Testis (tissue), 3 donors: ENCODE measurements around the gene FCER1G. TPM values are rescaled to one million over a fixed set of nuclear protein-coding genes. Genes with fewer than 3 reads are reported as not detected.

ENCODE experiments used
- DNase-seq: peaks from one replicate; pipeline ENCODE4 v3.0.0-alpha.2; 2019
- H3K27ac ChIP-seq, 2 donors: fragments of 200-600 bp; sonication (generic); one replicate each; pipeline ENCODE4 v1.5.1; 2019
- H3K27me3 ChIP-seq: fragments of 200-600 bp; sonication (generic); one replicate; pipeline ENCODE4 v1.5.1; 2019
- H3K36me3 ChIP-seq: fragments of 200-600 bp; sonication (generic); one replicate; pipeline ENCODE4 v1.5.1; 2017; ENCODE audit warnings: low read depth; ENCODE audit errors: missing control alignments
- H3K4me1 ChIP-seq: fragments of 200-600 bp; sonication (generic); one replicate; pipeline ENCODE4 v1.5.1; 2019
- H3K4me3 ChIP-seq, 2 donors: fragments of 200-600 bp; sonication (generic); one replicate each; pipeline ENCODE4 v1.5.1; 2017 to 2019
- H3K9me3 ChIP-seq: fragments of 200-600 bp; sonication (generic); one replicate; pipeline ENCODE4 v1.5.1; 2017
- POLR2A ChIP-seq: fragments of 450-650 bp; IDR thresholded peaks from one replicate; pipeline ENCODE4 v1.6.1; 2017; ENCODE audit warnings: antibody characterized with exemption, mild to moderate bottlenecking, moderate library complexity
- WGBS, 2 donors: methylation state at CpG; one replicate each; pipeline ENCODE4 v1.1.5; 2018; 5-methylcytosine and 5-hydroxymethylcytosine counted together
- intact Hi-C: fragments of 100-400 bp; cut with DNase I; formaldehyde crosslinking; loops from one replicate; pipeline ENCODE4 v1.15.1; 2023; ENCODE audit warnings: low total_unique reads
- polyA plus RNA-seq: library from polyadenylated mRNA; stranded (reverse); fragments of 350-450 nt; fragmentation: Illumina TruSeq; extraction: RNeasy Lipid Tissue Mini Kit (QIAGEN cat#74804); gene quantifications from one replicate; pipeline ENCODE4 v1.2.3, GENCODE V29; 2014; ENCODE audit warnings: low read depth, low replicate concordance; ENCODE audit not compliant: insufficient read depth
- total RNA-seq, 2 donors: library from RNA; depleted of rRNA; stranded (reverse); fragments of >200 nt; gene quantifications; one replicate each; pipeline ENCODE4 v1.2.3, GENCODE V29; 2016
- TF ChIP-seq, protein P1 (sequence below), 3 experiments: fragments of 450-650 bp in 2 of 3; fragments of 200-600 bp in 1 of 3; sonication (generic) in 1 of 3; IDR thresholded peaks; one replicate each; pipeline ENCODE4 v1.5.1; 2016 to 2019; ENCODE audit warnings: antibody characterized with exemption in 3 of 3, mild to moderate bottlenecking in 2 of 3, moderate library complexity in 1 of 3

Gene FCER1G
- total and polyA plus RNA-seq, 3 donors from 2014 or later: 2.1 to 60.9 (median 13.3) TPM

- 88 to 90% methylated on average over 4 of the region's 4 CpGs for WGBS, 2 donors
- DNase-seq: no peak
- intact Hi-C loops: no loop called here
- H3K27ac ChIP-seq: no peak overlapping the region
- no peaks in the 10 kb centered on the region for H3K27me3 ChIP-seq
- peaks cover 41% of the 10 kb centered on the region for H3K4me1 ChIP-seq
- TF ChIP-seq, protein P1, sequence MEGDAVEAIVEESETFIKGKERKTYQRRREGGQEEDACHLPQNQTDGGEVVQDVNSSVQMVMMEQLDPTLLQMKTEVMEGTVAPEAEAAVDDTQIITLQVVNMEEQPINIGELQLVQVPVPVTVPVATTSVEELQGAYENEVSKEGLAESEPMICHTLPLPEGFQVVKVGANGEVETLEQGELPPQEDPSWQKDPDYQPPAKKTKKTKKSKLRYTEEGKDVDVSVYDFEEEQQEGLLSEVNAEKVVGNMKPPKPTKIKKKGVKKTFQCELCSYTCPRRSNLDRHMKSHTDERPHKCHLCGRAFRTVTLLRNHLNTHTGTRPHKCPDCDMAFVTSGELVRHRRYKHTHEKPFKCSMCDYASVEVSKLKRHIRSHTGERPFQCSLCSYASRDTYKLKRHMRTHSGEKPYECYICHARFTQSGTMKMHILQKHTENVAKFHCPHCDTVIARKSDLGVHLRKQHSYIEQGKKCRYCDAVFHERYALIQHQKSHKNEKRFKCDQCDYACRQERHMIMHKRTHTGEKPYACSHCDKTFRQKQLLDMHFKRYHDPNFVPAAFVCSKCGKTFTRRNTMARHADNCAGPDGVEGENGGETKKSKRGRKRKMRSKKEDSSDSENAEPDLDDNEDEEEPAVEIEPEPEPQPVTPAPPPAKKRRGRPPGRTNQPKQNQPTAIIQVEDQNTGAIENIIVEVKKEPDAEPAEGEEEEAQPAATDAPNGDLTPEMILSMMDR (IDR thresholded peaks at IDR 0.05): no peak
- no peak for TF ChIP-seq POLR2A
- no peak overlapping the region for H3K4me3 ChIP-seq
- H3K9me3 ChIP-seq: no peaks in the 10 kb centered on the region
- no peaks in the 10 kb centered on the region for H3K36me3 ChIP-seq
Observed at GRCh38 chr1:161195171-161195570, 19.9 kb upstream of the FCER1G start.

- WGBS, 2 donors: 80 to 98% methylated on average over 1 to 7 of the region's 7 CpGs
- H3K36me3 ChIP-seq: no peaks in the 10 kb centered on the region
- H3K9me3 ChIP-seq: no peaks in the 10 kb centered on the region
- H3K27ac ChIP-seq: peak overlapping the region in 1 of 2 donors; percentile 100
- peaks cover 50% of the 10 kb centered on the region for H3K4me1 ChIP-seq
- H3K27me3 ChIP-seq: no peaks in the 10 kb centered on the region
- DNase-seq: no peak
- TF ChIP-seq, protein P1 (IDR thresholded peaks at IDR 0.05): no peak
- no peak for TF ChIP-seq POLR2A
- intact Hi-C loops: no loop called here
- no peak overlapping the region for H3K4me3 ChIP-seq
Observed at GRCh38 chr1:161196111-161196510, 19.0 kb upstream of the FCER1G start.

GRCh38 chr1:161196521-161197451 lies 18.3 kb upstream of the FCER1G start:
- intact Hi-C loops: no loop called here
- peaks cover 56% of the 10 kb centered on the region for H3K4me1 ChIP-seq
- H3K4me3 ChIP-seq: no peak overlapping the region
- H3K27ac ChIP-seq: peak overlapping the region; percentile 67 to 100
- 63 to 68% methylated on average over 21 to 27 of the region's 27 CpGs for WGBS, 2 donors
- TF ChIP-seq, protein P1 (IDR thresholded peaks at IDR 0.05): no peak
- TF ChIP-seq POLR2A: no peak
- no peaks in the 10 kb centered on the region for H3K36me3 ChIP-seq
- H3K9me3 ChIP-seq: no peaks in the 10 kb centered on the region
- H3K27me3 ChIP-seq: no peaks in the 10 kb centered on the region
- DNase-seq: peak; percentile 43

DNA sequence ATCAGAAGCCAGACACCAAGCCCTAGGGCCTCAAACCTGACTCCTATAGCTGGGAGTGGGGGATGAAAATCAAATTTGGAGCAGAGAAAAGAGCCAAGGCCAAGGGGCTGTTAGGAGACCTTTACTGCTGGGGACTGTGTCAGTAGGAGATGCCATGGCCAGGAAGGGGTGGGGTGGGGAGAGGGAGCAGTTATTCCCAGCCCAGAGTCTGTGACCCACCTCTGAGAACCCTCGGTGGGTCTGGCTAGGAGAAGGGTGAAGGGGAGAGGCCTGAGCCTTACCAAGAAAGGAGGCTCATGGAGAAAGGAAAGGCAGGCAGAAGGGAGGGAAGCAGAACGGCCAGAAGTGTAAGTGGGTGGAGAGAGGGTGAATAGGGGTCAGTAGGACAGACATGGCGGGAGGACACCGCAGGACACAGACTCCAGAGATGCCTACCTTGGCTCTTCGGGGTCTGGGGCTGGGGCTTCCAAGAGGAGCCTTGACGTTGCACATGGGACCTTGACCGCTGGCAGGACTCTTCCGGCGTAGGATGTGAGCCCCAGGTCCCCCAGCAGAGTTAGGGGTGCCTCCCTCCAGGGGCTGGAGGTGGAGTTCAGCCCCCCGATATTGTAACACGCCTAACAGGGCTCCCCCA lies 17.4 kb upstream of the FCER1G start:
- DNase-seq: no peak
- Histone ChIP-seq H3K27ac (peak overlapping the region; percentile 67 to 100), H3K4me1 (peaks cover 55% of the 10 kb centered on the region), H3K4me3 (no peak overlapping the region), H3K36me3 (no peaks in the 10 kb centered on the region), H3K27me3 (no peaks in the 10 kb centered on the region), H3K9me3 (no peaks in the 10 kb centered on the region)
- 63 to 67% methylated on average over 7 to 9 of the region's 11 CpGs for WGBS, 2 donors
- TF ChIP-seq, protein P1 (IDR thresholded peaks at IDR 0.05): no peak
- no peak for TF ChIP-seq POLR2A
- intact Hi-C loops: no loop called here
